Measurements from ENCODE around the gene TSSK2.

TSSK2 gene

DNA sequence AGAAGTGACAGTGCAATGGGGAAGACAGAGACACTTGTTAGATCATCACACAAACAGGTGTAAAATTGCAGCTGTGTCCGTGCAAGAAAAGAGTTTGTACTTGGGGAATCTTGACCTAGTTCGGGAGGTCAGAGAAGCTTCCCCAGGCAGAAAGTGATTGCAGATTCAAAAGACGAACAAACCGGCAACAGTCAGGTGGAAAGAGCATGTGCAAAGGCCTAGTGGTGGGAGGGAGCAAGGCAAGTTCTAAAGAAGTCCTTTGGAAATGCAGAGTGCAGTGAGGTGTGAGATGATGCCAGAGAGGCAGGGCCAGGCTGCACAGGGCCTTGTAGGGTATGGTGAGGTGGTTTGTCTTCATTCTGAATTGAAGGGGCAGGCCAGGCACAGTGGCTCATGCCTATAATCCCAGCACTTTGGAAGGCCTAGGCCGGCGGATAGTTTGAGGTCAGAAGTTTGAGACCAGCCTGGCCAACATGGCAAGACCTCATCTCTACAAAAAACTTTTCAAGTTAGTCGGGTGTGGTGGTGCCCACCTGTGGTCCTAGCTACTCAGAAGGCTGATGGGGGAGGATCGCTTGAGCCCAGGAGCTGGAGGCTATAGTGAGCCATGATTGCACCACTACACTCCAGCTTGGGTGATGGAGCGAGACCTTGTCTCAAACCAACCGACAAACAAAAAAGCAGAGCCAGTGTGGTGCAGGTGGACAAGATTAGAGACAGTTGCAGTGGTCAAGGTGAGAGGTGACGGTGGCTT lies 15.3 kb downstream of the TSSK2 start (continued):
- no peak for TF ChIP-seq ZBTB11 (tag by site-specific recombination; conservative IDR thresholded peaks at IDR 0.05; ENCODE audit: low read depth)

DNA sequence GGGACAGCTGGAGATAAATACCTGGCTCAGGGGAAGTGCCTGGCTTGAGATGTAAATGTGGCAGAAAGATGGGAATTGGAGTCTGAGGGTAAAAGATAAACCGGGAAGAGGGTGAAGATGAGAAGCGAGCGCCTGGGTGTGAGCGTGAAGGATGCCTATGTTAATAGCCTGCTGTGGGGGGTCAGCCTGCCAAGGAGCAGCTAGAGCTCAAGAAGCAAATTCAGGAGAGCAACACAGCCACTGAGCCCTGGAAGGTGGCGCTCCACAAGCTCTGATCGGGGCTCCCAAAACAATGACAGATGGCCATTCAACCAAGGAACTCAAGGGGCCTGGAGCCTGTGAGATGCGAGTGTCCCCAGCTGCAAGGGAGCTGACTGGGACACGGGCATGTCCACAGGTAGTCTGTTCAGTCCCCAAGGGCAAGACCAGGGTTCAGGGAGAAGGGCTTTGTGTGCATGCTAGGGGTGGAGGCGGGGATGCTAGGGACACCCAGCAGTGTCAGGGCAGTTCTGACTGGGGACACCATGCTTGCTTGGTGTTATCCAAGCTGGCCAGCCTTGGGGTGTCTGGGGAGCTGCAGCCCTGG lies 16.2 kb downstream of the TSSK2 start:
- Histone ChIP-seq H3K27ac (ENCODE audit: extremely low read depth, low read depth, low read length) (no peak overlapping the region), H3K36me3 (ENCODE audit: control insufficient read depth in 2 of 2, insufficient read depth in 1 of 2, low read length in 2 of 2) (peaks cover 3 to 6% of the 10 kb centered on the region in 2 experiments; a peak in 1 of 3 replicates), H3K4me3 (ENCODE audit: low read depth, low read length) (no peak overlapping the region), H3K9me3 (ENCODE audit: control insufficient read depth, insufficient read depth, low read depth, low read length) (no peaks in the 10 kb centered on the region), H3K4me1 (ENCODE audit: control insufficient read depth, insufficient read depth, low read length) (no peaks in the 10 kb centered on the region)
- TF ChIP-seq ZIC2 (tag by site-specific recombination; IDR thresholded peaks at IDR 0.05) (no peak), ZNF24 (tag by site-specific recombination; IDR thresholded peaks at IDR 0.05) (no peak), ZNF623 (tag by site-specific recombination; IDR thresholded peaks at IDR 0.05) (no peak), ZSCAN30 (tag by site-specific recombination; IDR thresholded peaks at IDR 0.05) (no peak), ZNF341 (tag by site-specific recombination; IDR thresholded peaks at IDR 0.05; ENCODE audit: low read depth) (no peak), ZNF239 (tag by site-specific recombination; IDR thresholded peaks at IDR 0.05) (no peak), ZNF530 (tag by site-specific recombination; IDR thresholded peaks at IDR 0.05; ENCODE audit: low read depth) (no peak)
- TF ChIP-seq, protein P1, sequence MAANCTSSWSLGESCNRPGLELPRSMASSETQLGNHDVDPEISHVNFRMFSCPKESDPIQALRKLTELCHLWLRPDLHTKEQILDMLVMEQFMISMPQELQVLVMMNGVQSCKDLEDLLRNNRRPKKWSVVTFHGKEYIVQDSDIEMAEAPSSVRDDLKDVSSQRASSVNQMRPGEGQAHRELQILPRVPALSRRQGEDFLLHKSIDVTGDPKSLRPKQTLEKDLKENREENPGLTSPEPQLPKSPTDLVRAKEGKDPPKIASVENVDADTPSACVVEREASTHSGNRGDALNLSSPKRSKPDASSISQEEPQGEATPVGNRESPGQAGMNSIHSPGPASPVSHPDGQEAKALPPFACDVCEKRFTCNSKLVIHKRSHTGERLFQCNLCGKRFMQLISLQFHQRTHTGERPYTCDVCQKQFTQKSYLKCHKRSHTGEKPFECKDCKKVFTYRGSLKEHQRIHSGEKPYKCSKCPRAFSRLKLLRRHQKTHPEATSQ (tag by site-specific recombination; IDR thresholded peaks at IDR 0.05), result no peak
- ChIA-PET POLR2A (interaction anchor here (1.2 kb wide), 1 partner anchor 26 kb away, joined by 3 read pairs; no protein-coding TSS in a partner anchor), CTCF (interaction anchor here (0.6 to 3.1 kb wide), 3 partner anchors 328 to 504 kb away, joined by 3 to 25 read pairs (median 3); no protein-coding TSS in a partner anchor)

DNA sequence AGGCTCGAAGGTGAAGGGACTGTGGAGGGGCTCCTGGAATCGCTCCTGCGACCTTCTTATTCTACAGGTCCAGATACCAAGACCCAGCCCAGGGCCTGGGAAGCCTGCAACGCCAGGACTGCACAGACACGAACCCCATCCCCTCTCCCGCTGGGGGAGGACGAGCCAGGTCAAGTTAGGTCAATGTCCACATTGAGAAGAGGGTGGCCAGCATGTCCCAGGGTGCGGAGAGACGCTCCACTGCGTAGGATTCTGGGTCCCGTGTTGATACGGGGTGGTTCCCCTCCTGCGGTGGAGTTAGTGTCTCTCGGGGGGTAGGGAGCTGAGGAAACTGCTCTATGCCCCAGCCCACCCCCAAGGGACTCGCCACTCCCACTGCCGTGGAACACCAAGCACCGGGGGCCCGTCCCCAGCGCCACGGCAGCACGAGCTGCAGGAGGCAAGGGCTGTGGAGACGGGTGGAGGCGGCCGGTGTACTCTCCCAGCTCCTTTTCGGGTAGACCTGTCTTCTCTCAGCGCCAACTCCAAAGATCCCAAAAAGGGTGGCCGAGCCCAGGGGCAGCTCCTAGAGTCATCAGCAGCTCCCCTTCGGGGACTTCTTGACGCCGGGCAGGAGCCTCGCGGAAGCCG lies 17.4 kb downstream of the TSSK2 start:
- Histone ChIP-seq H3K36me3 (ENCODE audit: control insufficient read depth in 2 of 2, insufficient read depth in 1 of 2, low read length in 2 of 2) (no peaks in the 10 kb centered on the region), H3K9me3 (ENCODE audit: control insufficient read depth, insufficient read depth, low read depth, low read length) (no peaks in the 10 kb centered on the region), H3K4me3 (ENCODE audit: low read depth, low read length) (no peak overlapping the region), H3K4me1 (ENCODE audit: control insufficient read depth, insufficient read depth, low read length) (no peaks in the 10 kb centered on the region), H3K27ac (ENCODE audit: extremely low read depth, low read depth, low read length) (no peak overlapping the region)
- CTCF ChIA-PET, result interaction anchor here (0.6 to 0.9 kb wide), 4 partner anchors 22 to 1147 kb away, joined by 3 to 7 read pairs (median 4); partner anchors contain the start of gene SLC25A1
- TF ChIP-seq PRDM10 (tag by site-specific recombination; IDR thresholded peaks at IDR 0.05) (no peak), ZNF184 (tag by site-specific recombination; IDR thresholded peaks at IDR 0.05) (no peak), ZNF266 (tag by site-specific recombination; IDR thresholded peaks at IDR 0.05; ENCODE audit: low read depth) (no peak), GLI2 (tag by site-specific recombination; IDR thresholded peaks at IDR 0.05; ENCODE audit: borderline replicate concordance, low read depth) (no peak), ZNF670 (tag by site-specific recombination; IDR thresholded peaks at IDR 0.05; ENCODE audit: low read depth) (no peak), KLF8 (tag by site-specific recombination; IDR thresholded peaks at IDR 0.05) (no peak), HOXC10 (CRISPR knock-in tag; IDR thresholded peaks at IDR 0.05) (no peak), ZNF280C (tag by site-specific recombination; IDR thresholded peaks at IDR 0.05) (no peak)
- TF ChIP-seq, protein P2, sequence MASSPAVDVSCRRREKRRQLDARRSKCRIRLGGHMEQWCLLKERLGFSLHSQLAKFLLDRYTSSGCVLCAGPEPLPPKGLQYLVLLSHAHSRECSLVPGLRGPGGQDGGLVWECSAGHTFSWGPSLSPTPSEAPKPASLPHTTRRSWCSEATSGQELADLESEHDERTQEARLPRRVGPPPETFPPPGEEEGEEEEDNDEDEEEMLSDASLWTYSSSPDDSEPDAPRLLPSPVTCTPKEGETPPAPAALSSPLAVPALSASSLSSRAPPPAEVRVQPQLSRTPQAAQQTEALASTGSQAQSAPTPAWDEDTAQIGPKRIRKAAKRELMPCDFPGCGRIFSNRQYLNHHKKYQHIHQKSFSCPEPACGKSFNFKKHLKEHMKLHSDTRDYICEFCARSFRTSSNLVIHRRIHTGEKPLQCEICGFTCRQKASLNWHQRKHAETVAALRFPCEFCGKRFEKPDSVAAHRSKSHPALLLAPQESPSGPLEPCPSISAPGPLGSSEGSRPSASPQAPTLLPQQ (tag by site-specific recombination; IDR thresholded peaks at IDR 0.05), result no peak
- POLR2A ChIA-PET, result interaction anchor here (1.0 kb wide), 1 partner anchor 30 kb away, joined by 5 read pairs; the partner anchor contains the start of gene SLC25A1
